Anterior cingulate cortex (tissue), 58 donors: Measurements from ENCODE around the gene DCT.
A peak's percentile ranks its signal among the peaks of the same experiment; 100 is the strongest.

Experiments used
- DNase-seq, 58 donors: peaks; one replicate each; lab custom pipeline; 2025; lab: John Stamatoyannopoulos, UW

The DCT gene

DNA sequence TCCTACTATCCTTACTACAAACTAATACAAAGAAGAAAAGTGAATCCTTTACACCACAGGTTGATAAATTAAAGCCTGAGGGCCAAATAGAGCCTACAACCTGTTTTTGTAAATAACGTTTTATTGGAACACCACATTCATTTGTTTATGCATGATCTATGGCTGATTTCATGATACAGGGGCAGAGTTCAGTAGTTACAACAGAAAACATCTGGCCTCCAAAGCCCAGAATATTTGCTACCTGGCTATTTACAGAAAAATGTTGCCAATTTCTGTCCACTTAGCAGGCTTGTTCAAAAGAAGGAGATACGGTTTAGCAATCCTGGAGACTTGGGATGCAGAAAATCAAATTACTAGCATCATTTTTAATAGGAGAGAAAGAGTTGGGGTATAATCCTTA, 24.1 kb downstream of the DCT start:
- DNase-seq: no peak

DNA sequence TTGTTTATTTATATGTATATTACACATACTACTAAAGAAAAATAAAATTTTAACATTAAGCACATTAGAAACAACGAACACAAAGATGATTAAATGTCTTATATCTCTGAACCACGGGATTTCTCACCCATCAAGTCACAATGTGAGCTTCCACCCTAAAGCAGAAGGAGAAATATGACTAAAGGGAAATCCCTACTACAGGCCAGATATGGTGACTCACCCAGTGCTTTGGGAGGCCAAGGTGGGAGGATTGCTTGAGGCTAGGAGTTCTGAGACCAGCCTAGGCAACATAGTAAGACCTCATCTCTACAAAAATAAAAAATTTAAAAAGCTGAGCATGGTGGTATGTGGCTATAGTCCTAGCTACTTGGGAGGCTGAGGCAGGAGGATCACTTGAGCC, 24.6 kb downstream of the DCT start:
- DNase-seq: no peak

DNA sequence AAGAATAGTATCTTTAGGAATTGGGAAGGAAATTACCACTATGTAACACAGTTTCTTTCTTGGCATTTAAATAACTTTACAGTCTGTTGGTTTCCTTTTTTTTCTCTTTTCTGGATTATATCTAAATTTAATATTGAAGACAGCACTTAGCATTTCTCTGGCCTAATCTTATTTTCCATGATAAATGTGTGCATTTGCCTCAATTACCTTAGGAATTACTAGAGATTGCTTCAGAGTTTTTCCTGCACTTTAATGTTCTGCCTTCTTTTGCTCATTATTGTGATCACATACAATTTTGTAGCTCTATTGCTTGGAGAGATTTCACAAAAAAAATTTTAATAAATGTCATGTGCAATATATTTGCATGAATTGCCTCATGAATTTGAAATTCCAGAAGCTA, 25.1 kb downstream of the DCT start:
- DNase-seq: no peak

- no peak for DNase-seq
These were observed 34.7 kb downstream of the DCT start for GRCh38 chr13:94444826-94445225.

- DNase-seq: peak in 2 of 58 donors; percentile 14 to 43
These were observed 43.8 kb downstream of the DCT start for GRCh38 chr13:94435604-94436226.

- DNase-seq: peak in 1 of 58 donors; percentile 0
These were observed 46.2 kb downstream of the DCT start for GRCh38 chr13:94433055-94433961.

GRCh38 chr13:94431987-94432386, 47.5 kb downstream of the DCT start:
- no peak for DNase-seq

- no peak for DNase-seq
These were observed 47.9 kb downstream of the DCT start for GRCh38 chr13:94431574-94431973.

- DNase-seq: no peak
These were observed 52.0 kb downstream of the DCT start for GRCh38 chr13:94427313-94427953.

GRCh38 chr13:94419925-94420305, 59.6 kb downstream of the DCT start:
- DNase-seq: no peak

- no peak for DNase-seq
These were observed 60.1 kb downstream of the DCT start for GRCh38 chr13:94419304-94419924.

- DNase-seq: no peak
These were observed 62.2 kb downstream of the DCT start for GRCh38 chr13:94417294-94417693.

GRCh38 chr13:94416454-94417080, 62.9 kb downstream of the DCT start:
- DNase-seq: no peak

- no peak for DNase-seq
These were observed 63.8 kb downstream of the DCT start for GRCh38 chr13:94415500-94416237.

GRCh38 chr13:94414708-94415107, 64.8 kb downstream of the DCT start:
- no peak for DNase-seq

DNA sequence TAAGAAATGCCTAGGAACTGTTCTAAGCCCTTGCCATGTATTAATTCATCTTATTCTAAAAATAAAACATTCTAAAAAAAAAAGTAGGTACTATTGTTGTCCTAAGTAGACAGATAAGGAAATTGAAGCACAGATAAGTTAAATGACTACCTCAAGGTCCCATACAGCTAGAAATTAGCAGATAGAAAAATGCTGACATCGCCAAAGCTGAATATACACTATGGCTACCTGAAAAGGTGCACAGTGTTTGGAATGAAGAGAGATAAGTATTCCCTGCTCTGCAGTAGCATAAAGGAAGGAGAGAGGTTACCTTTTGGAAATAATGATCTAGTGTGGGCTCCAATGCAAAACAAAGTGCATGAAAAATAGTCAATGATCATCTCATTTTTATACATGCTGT, 65.3 kb downstream of the DCT start:
- DNase-seq: no peak

GRCh38 chr13:94413598-94413944, 65.9 kb downstream of the DCT start:
- DNase-seq: no peak

- DNase-seq: no peak
These were observed 66.4 kb downstream of the DCT start for GRCh38 chr13:94412870-94413597.

GRCh38 chr13:94411747-94412146, 67.7 kb downstream of the DCT start:
- DNase-seq: no peak
